ENCODE measurements around the gene FAM228B.
"Not testable (repeated sequence)": the region's sequence is repeated elsewhere in the genome, so short reads cannot be mapped to it uniquely, and the experiment has no call there.

The FAM228B gene

GRCh38 chr2:24132543-24132942, 9.3 kb downstream of the FAM228B start:
- no peak overlapping the region for H3K4me3 ChIP-seq (ENCODE audit: low read depth, low read length)
- TF ChIP-seq, protein P1, sequence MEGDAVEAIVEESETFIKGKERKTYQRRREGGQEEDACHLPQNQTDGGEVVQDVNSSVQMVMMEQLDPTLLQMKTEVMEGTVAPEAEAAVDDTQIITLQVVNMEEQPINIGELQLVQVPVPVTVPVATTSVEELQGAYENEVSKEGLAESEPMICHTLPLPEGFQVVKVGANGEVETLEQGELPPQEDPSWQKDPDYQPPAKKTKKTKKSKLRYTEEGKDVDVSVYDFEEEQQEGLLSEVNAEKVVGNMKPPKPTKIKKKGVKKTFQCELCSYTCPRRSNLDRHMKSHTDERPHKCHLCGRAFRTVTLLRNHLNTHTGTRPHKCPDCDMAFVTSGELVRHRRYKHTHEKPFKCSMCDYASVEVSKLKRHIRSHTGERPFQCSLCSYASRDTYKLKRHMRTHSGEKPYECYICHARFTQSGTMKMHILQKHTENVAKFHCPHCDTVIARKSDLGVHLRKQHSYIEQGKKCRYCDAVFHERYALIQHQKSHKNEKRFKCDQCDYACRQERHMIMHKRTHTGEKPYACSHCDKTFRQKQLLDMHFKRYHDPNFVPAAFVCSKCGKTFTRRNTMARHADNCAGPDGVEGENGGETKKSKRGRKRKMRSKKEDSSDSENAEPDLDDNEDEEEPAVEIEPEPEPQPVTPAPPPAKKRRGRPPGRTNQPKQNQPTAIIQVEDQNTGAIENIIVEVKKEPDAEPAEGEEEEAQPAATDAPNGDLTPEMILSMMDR (IDR thresholded peaks at IDR 0.05; ENCODE audit: borderline replicate concordance, insufficient read depth, low read depth, low read length) = no peak

DNA sequence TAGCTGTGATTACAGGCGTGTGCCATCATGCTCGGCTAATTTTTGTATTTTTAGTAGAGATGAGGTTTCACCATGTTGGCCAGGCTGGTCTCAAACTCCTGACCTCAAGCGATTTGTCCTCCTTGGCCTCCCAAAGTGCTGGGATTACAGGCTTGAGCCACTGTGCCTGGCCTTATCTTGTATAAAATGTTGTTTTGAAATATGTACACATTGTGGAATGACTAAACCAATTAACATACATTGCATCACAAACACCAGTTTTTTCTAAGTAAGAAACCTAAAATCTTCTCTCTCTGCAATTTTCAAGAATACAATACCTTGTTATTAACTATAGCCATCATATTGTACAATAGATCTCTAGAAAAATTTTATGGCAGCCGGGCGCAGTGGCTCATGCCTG, 17.0 kb downstream of the FAM228B start:
- H3K4me3 ChIP-seq (ENCODE audit: low read depth, low read length) = not testable (repeated sequence)

GRCh38 chr2:24147364-24147763, 24.1 kb downstream of the FAM228B start:
- TF ChIP-seq, protein P1 (IDR thresholded peaks at IDR 0.05; ENCODE audit: borderline replicate concordance, insufficient read depth, low read depth, low read length) = no peak
- no peak overlapping the region for H3K4me3 ChIP-seq (ENCODE audit: low read depth, low read length)

DNA sequence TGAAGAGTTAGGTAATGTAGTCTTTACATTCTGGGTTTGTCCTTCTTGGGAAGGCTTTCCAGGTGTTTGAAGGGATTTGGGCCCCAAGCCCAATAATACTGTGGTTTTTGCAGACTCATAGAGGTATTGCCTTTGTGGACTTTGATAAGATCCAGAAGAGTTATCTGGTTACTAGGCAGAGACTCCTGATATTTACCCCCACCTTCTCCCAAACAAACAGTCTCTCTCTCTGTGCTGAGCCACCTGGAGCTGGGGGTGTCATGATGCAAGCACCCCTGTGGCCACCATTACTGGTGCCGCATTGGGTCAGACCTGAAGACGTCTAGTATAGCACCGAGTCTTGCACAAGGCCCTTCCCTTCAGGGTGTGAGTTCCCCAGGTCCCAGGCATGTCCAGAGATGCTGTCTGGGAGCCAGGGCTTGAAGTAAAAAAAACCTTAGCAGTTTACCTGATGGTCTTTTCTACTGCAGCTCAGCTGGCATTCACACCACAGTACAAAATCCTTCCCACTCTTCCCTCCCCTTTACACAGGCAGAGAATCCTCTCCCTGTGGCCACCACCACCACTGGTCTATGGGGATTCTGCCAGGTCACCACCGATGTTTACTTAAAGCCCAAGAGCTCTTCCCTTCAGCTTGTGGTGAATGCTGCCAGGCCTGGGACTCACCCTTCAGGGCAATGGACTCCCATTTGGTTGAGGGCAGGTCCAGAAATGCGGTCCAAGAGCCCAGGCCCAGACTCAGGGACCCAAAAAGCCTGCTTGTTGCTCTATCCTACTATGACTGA, 29.3 kb downstream of the FAM228B start:
- no peak overlapping the region for H3K4me3 ChIP-seq (ENCODE audit: low read depth, low read length)
- TF ChIP-seq, protein P1 (IDR thresholded peaks at IDR 0.05; ENCODE audit: borderline replicate concordance, insufficient read depth, low read depth, low read length) = no peak

GRCh38 chr2:24153478-24153877, 30.2 kb downstream of the FAM228B start:
- no peak overlapping the region for H3K4me3 ChIP-seq (ENCODE audit: low read depth, low read length)
- TF ChIP-seq, protein P1 (IDR thresholded peaks at IDR 0.05; ENCODE audit: borderline replicate concordance, insufficient read depth, low read depth, low read length) = no peak

GRCh38 chr2:24158131-24158530, 34.9 kb downstream of the FAM228B start:
- TF ChIP-seq, protein P1 (IDR thresholded peaks at IDR 0.05; ENCODE audit: borderline replicate concordance, insufficient read depth, low read depth, low read length) = no peak
- no peak overlapping the region for H3K4me3 ChIP-seq (ENCODE audit: low read depth, low read length)

GRCh38 chr2:24159708-24160107, 36.4 kb downstream of the FAM228B start:
- no peak overlapping the region for H3K4me3 ChIP-seq (ENCODE audit: low read depth, low read length)
- TF ChIP-seq, protein P1 (IDR thresholded peaks at IDR 0.05; ENCODE audit: borderline replicate concordance, insufficient read depth, low read depth, low read length) = no peak
